Epithelial cell of proximal tubule (primary cell): Measurements from ENCODE around the gene APOBR. TPM values are rescaled to one million over a fixed set of nuclear protein-coding genes. Genes with fewer than 3 reads are reported as not detected.
"Not testable (repeated sequence)": the region's sequence is repeated elsewhere in the genome, so short reads cannot be mapped to it uniquely, and the experiment has no call there.

Experiments
- DNase-seq: peaks from one replicate; pipeline ENCODE4 v3.0.0-alpha.2; 2011; ENCODE audit warnings: low read depth
- H3K4me3 ChIP-seq: 2 replicates; pipeline ENCODE4 v1.5.1; 2011; ENCODE audit warnings: low read depth, mild to moderate bottlenecking, low read length
- total RNA-seq: library from RNA; depleted of rRNA; stranded (reverse); fragments of >200 nt; gene quantifications from 2 replicates; pipeline ENCODE4 v1.2.3, GENCODE V29; 2015
- TF ChIP-seq, protein P1 (sequence below): conservative IDR thresholded peaks from 2 replicates; pipeline ENCODE4 v1.5.1; 2012; ENCODE audit warnings: low read depth, mild to moderate bottlenecking, low read length

APOBR gene
- total RNA-seq, 1 donor from 2014 or later, result not detected

DNA sequence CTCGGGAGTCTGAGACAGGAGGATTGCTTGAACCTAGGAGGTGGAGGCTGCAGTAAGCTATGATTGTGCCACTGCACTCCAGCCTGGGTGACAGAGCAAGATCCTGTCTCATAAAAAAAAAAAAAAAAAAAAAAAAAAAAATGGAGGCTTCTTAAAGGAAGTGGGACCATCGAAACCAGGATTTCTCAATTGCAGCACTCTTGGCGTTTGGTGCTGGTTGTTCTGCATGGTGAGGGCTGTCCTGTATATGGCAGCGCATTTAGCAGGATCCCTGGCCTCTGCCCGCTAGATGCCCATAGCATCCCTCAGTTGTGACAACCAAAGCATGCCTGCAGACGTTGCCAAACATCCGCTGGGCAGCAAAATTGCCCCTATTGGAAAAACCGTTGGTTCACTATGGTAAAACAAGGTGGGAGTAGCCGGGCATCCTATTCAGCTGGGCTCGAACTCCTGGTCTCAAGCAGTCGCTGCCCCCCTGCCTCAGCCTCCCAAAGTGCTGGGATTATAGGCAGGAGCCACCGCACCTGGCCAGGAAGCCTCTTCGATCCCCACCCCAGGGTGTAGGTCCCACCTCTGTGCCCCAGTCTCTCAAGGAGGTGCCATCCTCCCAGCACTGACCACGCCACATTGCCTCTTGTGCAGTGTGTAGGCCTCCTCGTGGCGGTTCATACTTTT is 15.8 kb upstream of the APOBR start:
- DNase-seq, result no peak
- TF ChIP-seq, protein P1, sequence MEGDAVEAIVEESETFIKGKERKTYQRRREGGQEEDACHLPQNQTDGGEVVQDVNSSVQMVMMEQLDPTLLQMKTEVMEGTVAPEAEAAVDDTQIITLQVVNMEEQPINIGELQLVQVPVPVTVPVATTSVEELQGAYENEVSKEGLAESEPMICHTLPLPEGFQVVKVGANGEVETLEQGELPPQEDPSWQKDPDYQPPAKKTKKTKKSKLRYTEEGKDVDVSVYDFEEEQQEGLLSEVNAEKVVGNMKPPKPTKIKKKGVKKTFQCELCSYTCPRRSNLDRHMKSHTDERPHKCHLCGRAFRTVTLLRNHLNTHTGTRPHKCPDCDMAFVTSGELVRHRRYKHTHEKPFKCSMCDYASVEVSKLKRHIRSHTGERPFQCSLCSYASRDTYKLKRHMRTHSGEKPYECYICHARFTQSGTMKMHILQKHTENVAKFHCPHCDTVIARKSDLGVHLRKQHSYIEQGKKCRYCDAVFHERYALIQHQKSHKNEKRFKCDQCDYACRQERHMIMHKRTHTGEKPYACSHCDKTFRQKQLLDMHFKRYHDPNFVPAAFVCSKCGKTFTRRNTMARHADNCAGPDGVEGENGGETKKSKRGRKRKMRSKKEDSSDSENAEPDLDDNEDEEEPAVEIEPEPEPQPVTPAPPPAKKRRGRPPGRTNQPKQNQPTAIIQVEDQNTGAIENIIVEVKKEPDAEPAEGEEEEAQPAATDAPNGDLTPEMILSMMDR, result no peak
- no peak overlapping the region for H3K4me3 ChIP-seq

DNA sequence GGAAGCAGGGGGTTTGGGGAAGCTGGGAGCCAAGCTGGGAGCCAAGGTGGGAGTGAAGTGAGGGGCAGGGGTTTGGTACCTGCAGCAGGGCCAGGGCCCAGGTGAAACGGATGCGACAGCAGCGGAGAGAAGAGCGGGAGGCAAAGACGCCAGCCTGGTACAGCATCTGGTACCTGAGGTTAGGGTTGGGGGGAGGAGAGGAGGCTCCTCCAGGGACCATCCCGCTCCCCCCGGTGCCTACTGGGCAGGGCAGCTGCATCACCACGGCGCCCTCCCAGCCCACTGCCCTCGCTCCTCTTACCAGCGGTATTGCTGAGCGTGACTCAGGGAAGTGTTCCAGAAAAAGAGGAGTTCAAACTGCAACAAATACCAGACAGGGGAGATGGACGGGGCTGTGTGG is 12.4 kb upstream of the APOBR start:
- no peak overlapping the region for H3K4me3 ChIP-seq
- no peak for DNase-seq
- TF ChIP-seq, protein P1, result no peak

DNA sequence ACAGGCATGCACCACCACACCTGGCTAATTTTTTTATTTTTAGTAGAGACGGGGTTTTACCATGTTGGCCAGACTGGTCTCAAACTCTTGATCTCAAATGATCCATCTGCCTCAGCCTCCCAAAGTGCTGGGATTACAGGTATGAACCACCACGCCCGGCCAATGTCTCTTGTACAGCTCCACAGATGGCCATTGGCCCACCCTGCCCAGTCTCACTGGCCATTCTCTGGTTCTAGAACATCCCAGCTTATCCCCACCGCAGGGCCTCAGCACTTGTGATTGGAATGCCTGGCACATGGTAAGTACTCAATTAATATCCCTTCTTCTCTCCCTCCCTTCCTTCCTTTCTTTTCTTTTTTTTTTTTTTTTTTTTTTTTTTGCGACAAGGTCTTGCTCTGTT is 11.1 kb upstream of the APOBR start:
- not testable (repeated sequence) for DNase-seq, H3K4me3 ChIP-seq

DNA sequence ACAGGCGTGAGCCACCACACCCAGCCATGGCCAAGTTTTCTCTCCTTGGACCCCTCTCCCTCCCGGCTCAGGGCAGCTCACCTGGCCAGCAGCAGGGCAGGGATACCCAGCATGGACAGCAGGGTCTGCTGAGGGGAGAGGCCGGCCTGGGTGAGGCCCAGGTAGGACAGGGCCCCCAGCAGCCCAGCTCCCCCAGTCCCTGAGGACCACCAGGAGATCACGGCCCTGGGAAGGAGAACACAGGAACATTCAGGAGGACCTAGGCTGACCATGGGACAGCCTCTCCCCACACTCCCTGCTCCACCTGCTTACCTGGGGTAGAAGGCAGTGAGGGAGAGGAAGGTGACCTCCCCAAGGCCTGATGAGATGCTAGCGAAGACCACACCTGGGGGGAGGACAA is 8.2 kb upstream of the APOBR start:
- no peak for DNase-seq
- TF ChIP-seq, protein P1, result no peak
- no peak overlapping the region for H3K4me3 ChIP-seq

DNA sequence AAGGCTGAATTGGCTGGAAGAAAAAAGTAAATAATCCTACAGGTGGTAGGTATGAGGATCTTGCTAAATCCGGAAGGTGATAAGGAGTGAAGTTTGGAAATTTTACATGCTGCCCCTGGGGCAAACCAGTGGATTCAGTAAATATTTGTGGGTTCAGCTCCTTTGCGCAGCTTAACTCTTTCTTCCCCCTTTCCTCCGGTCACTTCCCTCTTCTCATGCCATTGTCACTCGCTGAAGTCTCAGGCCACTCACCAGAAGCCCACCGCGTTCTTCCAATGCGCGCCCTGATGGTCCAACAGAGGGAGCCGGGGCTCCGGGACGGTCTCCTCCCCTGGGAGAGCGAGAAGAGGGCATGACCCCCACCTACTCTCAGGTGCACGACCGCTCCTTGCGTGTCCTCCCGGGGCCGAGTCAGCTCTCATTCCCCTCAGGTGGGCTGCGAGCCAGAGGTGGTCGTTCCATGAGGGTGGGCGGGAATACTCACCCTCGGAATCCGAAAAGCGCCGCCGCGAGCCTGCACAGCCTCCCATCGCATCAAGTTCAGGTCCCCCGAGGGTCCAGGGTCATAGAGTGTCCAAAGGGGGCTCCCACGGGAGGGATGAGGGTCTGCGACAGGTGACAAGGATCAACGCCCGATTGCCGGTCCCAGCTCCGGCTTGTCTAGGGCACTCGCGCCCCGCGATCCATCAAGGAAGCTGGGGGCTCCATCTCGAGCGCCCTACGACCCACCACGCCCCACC is 3.0 kb upstream of the APOBR start:
- TF ChIP-seq, protein P1, result peak; percentile 50
- no peak for DNase-seq
- H3K4me3 ChIP-seq, result peak overlapping the region; percentile 99

DNA sequence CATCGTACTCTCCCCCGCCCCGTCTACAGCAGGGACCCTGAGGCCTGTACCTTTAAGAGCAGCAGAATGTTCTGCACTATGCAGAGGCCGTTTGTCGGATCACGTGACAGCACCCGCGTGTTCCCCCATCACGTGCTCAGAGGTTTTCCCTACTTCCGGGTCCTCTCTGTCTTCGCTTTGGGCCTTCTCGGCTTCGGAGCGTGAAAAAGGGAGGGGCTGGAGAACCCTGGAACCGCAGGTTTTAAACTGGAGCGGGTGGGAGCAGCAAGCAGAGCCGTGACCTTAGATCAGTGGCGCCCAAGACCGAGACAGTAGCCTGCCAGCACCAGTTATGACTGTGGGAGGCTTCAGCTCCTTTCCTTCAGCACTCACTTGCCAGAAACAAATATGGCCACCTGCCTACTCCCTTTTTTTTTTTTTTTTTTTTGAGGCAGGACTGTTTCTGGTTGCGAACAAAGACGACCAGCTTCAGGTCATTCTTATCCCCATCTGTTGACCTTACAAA is 2.4 kb upstream of the APOBR start, which contains the start of gene CLN3:
CLN3 (minus strand) TSS at position 105 of the 505 bp plus-strand sequence. CDS start 315 bp downstream, outside the sequence.
- TF ChIP-seq, protein P1, result no peak
- H3K4me3 ChIP-seq, result peak within 1 kb of the TSS; percentile 99
- DNase-seq, result peak; percentile 70

DNA sequence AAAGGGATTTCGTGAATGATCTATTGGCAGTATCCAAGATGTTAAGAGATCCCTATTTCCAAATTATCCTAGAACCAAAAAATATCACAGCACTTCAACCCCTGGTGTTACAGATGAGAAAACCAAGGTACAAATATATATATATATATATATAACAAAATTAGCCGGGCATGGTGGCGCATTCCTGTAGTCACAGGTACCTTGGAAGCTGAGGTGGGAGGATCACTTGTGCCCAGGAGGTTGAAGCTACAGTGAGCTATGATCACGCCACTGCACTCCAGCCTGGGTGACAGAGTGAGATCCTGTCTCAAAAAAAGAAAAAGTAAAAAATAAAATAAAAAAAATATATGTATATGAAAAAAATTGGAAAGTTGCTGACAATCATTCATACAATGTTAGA is 1.9 kb upstream of the APOBR start:
- peak overlapping the region; percentile 99 for H3K4me3 ChIP-seq
- TF ChIP-seq, protein P1, result no peak
- DNase-seq, result no peak
